Measurements from ENCODE around the gene GSTO2. TPM values are rescaled to one million over a fixed set of nuclear protein-coding genes. Genes with fewer than 3 reads are reported as not detected.

The GSTO2 gene
- total and polyA plus RNA-seq, 2 experiments from 2014 or later: 30.7 to 49.8 TPM

DNA sequence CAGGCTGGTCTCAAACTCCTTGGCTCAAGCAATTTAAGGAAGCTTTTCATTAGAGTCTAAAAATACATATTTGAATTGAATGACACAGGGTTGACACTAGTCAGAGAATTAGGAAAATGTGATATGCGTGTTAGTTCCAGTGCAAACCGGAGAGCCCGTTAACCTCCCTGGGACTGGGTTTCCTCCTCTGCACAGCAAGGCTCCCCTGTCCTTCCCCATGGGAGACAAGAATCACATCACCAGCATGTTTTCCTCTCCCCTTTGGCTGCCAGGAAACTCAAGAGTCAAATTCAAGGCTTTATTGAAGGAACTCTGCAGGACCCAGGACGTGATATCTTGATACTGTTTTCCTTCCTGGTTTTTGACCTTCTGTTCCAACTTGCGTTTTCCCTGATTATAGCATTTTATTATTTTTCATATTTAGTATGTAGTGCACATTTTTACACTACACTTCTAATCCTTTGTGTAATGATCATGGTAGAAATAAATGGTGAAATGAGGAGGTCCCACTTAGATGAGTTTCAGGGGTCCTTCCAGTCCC is 24.9 kb downstream of the GSTO2 start:
- no peak overlapping the region for H2AFZ ChIP-seq
- no peaks in the 10 kb centered on the region for H3K36me3 ChIP-seq (ENCODE audit: insufficient read depth)
- no peak overlapping the region for H3K4me3 ChIP-seq
- H3K27me3 ChIP-seq (ENCODE audit: insufficient read depth): no peaks in the 10 kb centered on the region
- no peaks in the 10 kb centered on the region for H3K9me3 Mint-ChIP-seq
- H3K9me2 ChIP-seq (ENCODE audit: insufficient read depth): no peaks in the 10 kb centered on the region
- no peak overlapping the region for H3K27ac ChIP-seq (ENCODE audit: low read depth)
- 0 out of 2 replicates have a peak, but pooled peaks cover 4% of the 10 kb centered on the region for H3F3A ChIP-seq (replicated peaks; ENCODE audit: low read depth)
- no peaks in the 10 kb centered on the region; the same call in 2 of the 3 replicates for H3K36me3 Mint-ChIP-seq (ENCODE audit: low read depth)
- no peaks in the 10 kb centered on the region for H3K79me2 ChIP-seq (replicated peaks; ENCODE audit: insufficient read depth)
- no peaks in the 10 kb centered on the region for H4K20me1 ChIP-seq (replicated peaks; ENCODE audit: insufficient read depth)
- H3K4me3 Mint-ChIP-seq: no peak overlapping the region
- no peak for TF ChIP-seq JUNB (IDR thresholded peaks at IDR 0.05; ENCODE audit: unreplicated experiment)
- no peak for TF ChIP-seq CREB1 (CRISPR knock-in tag; IDR thresholded peaks at IDR 0.05; ENCODE audit: low read depth)
- no peak for TF ChIP-seq POLR2AphosphoS5 (IDR thresholded peaks at IDR 0.05; ENCODE audit: low read depth)
- TF ChIP-seq, protein P1, sequence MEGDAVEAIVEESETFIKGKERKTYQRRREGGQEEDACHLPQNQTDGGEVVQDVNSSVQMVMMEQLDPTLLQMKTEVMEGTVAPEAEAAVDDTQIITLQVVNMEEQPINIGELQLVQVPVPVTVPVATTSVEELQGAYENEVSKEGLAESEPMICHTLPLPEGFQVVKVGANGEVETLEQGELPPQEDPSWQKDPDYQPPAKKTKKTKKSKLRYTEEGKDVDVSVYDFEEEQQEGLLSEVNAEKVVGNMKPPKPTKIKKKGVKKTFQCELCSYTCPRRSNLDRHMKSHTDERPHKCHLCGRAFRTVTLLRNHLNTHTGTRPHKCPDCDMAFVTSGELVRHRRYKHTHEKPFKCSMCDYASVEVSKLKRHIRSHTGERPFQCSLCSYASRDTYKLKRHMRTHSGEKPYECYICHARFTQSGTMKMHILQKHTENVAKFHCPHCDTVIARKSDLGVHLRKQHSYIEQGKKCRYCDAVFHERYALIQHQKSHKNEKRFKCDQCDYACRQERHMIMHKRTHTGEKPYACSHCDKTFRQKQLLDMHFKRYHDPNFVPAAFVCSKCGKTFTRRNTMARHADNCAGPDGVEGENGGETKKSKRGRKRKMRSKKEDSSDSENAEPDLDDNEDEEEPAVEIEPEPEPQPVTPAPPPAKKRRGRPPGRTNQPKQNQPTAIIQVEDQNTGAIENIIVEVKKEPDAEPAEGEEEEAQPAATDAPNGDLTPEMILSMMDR (conservative IDR thresholded peaks at IDR 0.05; ENCODE audit: low read depth in 2 of 2): no peak
- no peak for TF ChIP-seq ZNF331 (CRISPR knock-in tag; IDR thresholded peaks at IDR 0.05; ENCODE audit: low read depth)
- no peak for TF ChIP-seq STAT1 (IDR thresholded peaks at IDR 0.05; ENCODE audit: unreplicated experiment)
- TF ChIP-seq NANOG (IDR thresholded peaks at IDR 0.05; ENCODE audit: borderline replicate concordance): no peak
- TF ChIP-seq EZH2phosphoT487 (IDR thresholded peaks at IDR 0.05; ENCODE audit: unreplicated experiment): no peak
- TF ChIP-seq ZNF114 (CRISPR knock-in tag; IDR thresholded peaks at IDR 0.05): no peak
- TF ChIP-seq, protein P2, sequence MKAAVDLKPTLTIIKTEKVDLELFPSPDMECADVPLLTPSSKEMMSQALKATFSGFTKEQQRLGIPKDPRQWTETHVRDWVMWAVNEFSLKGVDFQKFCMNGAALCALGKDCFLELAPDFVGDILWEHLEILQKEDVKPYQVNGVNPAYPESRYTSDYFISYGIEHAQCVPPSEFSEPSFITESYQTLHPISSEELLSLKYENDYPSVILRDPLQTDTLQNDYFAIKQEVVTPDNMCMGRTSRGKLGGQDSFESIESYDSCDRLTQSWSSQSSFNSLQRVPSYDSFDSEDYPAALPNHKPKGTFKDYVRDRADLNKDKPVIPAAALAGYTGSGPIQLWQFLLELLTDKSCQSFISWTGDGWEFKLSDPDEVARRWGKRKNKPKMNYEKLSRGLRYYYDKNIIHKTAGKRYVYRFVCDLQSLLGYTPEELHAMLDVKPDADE (IDR thresholded peaks at IDR 0.05): no peak
- H3K4me1 ChIP-seq (ENCODE audit: insufficient read depth): peaks cover 9% of the 10 kb centered on the region
- DNase-seq (ENCODE audit: low spot score) (no peak), ATAC-seq (no peak)
- peaks cover 6% of the 10 kb centered on the region for H3K27me3 Mint-ChIP-seq (ENCODE audit: insufficient read depth, low read depth, poor library complexity)
- no peak overlapping the region for H3K27ac Mint-ChIP-seq
- H3K4me2 ChIP-seq: no peak overlapping the region
- peaks cover 20% of the 10 kb centered on the region for H3K4me1 Mint-ChIP-seq

DNA sequence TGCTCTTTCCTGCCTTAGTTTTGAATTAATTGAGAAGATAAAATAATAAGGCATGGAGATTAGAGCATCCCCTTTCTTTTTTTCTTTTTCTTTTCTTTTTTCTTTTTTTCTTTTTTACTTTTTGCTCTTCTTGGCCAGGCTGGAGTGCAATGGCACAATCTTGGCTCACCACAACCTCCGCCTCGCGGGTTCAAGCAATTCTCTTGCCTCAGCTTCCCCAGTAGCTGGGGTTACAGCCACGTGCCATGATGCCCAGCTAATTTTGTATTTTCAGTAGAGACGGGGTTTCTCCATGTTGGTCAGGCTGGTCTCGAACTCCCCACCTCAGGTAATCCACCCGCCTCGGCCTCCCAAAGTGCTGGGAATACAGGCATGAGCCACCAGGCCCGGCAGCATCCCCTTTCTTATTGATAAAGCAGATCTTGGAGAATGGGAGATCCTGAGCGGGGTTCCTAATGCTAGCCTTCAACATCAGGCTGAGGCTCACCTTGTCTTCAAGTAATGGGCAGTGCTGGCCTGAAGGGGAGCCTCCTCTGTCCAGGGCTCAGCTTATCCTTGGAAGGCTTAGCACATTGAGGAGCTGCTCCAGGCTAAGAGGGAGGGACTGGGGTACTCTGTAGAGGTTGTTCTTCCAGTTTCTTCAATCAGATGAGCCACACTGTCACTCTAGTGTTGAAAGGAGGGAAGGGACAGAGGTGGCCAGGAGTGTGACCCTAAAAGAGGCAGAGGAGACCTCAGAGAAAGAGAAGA is 27.9 kb downstream of the GSTO2 start:
- Histone ChIP-seq H3K4me2 (no peak overlapping the region), H2AFZ (no peak overlapping the region), H4K20me1 (replicated peaks; ENCODE audit: insufficient read depth) (no peaks in the 10 kb centered on the region), H3K9me2 (ENCODE audit: insufficient read depth) (no peaks in the 10 kb centered on the region), H3K4me1 (ENCODE audit: insufficient read depth) (peaks cover 3% of the 10 kb centered on the region), H3K27ac (ENCODE audit: low read depth) (no peak overlapping the region), H3K27me3 (ENCODE audit: insufficient read depth) (no peaks in the 10 kb centered on the region), H3K36me3 (ENCODE audit: insufficient read depth) (no peaks in the 10 kb centered on the region), H3F3A (replicated peaks; ENCODE audit: low read depth) (0 out of 2 replicates have a peak, but pooled peaks cover 4% of the 10 kb centered on the region), H3K4me3 (no peak overlapping the region), H3K79me2 (replicated peaks; ENCODE audit: insufficient read depth) (no peaks in the 10 kb centered on the region)
- Mint-ChIP-seq H3K27ac (0 out of 2 replicates have a peak overlapping the region, but pooled peaks have one; percentile 51), H3K36me3 (ENCODE audit: low read depth) (peaks cover 16% of the 10 kb centered on the region; the same call in 2 of the 3 replicates), H3K4me3 (no peak overlapping the region), H3K4me1 (peaks cover 10% of the 10 kb centered on the region), H3K9me3 (peaks cover 2% of the 10 kb centered on the region; the same call in 1 of the 3 replicates), H3K27me3 (ENCODE audit: insufficient read depth, low read depth, poor library complexity) (peaks cover 6% of the 10 kb centered on the region)
- DNase-seq (ENCODE audit: low spot score) (no peak), ATAC-seq (peak; percentile 38)
- TF ChIP-seq EZH2phosphoT487 (IDR thresholded peaks at IDR 0.05; ENCODE audit: unreplicated experiment): no peak
- no peak for TF ChIP-seq STAT1 (IDR thresholded peaks at IDR 0.05; ENCODE audit: unreplicated experiment)
- no peak for TF ChIP-seq ZNF331 (CRISPR knock-in tag; IDR thresholded peaks at IDR 0.05; ENCODE audit: low read depth)
- TF ChIP-seq, protein P3, sequence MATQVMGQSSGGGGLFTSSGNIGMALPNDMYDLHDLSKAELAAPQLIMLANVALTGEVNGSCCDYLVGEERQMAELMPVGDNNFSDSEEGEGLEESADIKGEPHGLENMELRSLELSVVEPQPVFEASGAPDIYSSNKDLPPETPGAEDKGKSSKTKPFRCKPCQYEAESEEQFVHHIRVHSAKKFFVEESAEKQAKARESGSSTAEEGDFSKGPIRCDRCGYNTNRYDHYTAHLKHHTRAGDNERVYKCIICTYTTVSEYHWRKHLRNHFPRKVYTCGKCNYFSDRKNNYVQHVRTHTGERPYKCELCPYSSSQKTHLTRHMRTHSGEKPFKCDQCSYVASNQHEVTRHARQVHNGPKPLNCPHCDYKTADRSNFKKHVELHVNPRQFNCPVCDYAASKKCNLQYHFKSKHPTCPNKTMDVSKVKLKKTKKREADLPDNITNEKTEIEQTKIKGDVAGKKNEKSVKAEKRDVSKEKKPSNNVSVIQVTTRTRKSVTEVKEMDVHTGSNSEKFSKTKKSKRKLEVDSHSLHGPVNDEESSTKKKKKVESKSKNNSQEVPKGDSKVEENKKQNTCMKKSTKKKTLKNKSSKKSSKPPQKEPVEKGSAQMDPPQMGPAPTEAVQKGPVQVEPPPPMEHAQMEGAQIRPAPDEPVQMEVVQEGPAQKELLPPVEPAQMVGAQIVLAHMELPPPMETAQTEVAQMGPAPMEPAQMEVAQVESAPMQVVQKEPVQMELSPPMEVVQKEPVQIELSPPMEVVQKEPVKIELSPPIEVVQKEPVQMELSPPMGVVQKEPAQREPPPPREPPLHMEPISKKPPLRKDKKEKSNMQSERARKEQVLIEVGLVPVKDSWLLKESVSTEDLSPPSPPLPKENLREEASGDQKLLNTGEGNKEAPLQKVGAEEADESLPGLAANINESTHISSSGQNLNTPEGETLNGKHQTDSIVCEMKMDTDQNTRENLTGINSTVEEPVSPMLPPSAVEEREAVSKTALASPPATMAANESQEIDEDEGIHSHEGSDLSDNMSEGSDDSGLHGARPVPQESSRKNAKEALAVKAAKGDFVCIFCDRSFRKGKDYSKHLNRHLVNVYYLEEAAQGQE (IDR thresholded peaks at IDR 0.05; ENCODE audit: unreplicated experiment): no peak
- no peak for TF ChIP-seq POLR2AphosphoS5 (IDR thresholded peaks at IDR 0.05; ENCODE audit: low read depth)
- TF ChIP-seq, protein P2 (IDR thresholded peaks at IDR 0.05): no peak
- no peak for TF ChIP-seq EZH2 (IDR thresholded peaks at IDR 0.05; ENCODE audit: low read depth, unreplicated experiment)
- TF ChIP-seq ZNF114 (CRISPR knock-in tag; IDR thresholded peaks at IDR 0.05): no peak
- no peak for TF ChIP-seq JUNB (IDR thresholded peaks at IDR 0.05; ENCODE audit: unreplicated experiment)
